H1 (cell line): ENCODE results near the gene TPPP. TPM values are rescaled to one million over a fixed set of nuclear protein-coding genes. Genes with fewer than 3 reads are reported as not detected.

ENCODE experiments used
- CTCF ChIA-PET: fragments of 300-600 bp; sonication (Branson Sonifier 250); formaldehyde crosslinking; loops from one replicate; lab custom pipeline; 2021; ENCODE audit not compliant: partially characterized antibody; lab: Charles Lee
- POLR2A ChIA-PET: fragments of 300-600 bp; sonication (Branson Sonifier 250); formaldehyde crosslinking; loops from one replicate; lab custom pipeline; 2021; ENCODE audit warnings: inconsistent platforms; ENCODE audit not compliant: partially characterized antibody; lab: Charles Lee
- DNase-seq, 2 experiments: peaks; one replicate each; pipeline versions ENCODE4 v3.0.0 to v3.0.0-alpha.2; 2010 to 2022; ENCODE audit warnings: low spot score in 2 of 2, low read depth in 1 of 2, mixed read lengths in 1 of 2
- FAIRE-seq: peaks from 2 replicates; lab custom pipeline; 2011; peaks lifted over from hg19 to GRCh38; lab: Jason Lieb, UNC
- H2AFZ ChIP-seq: 2 replicates; pipeline ENCODE4 v1.8.1; 2012; ENCODE audit warnings: low read length, inconsistent platforms
- H2AK5ac ChIP-seq: 2 replicates; pipeline ENCODE4 v1.6.1; 2013; ENCODE audit warnings: low read depth, low read length
- H2BK120ac ChIP-seq: replicated peaks from 2 replicates; pipeline ENCODE3; 2013; ENCODE audit warnings: low read depth, low read length, inconsistent platforms
- H2BK12ac ChIP-seq: 2 replicates; pipeline ENCODE4 v1.6.1; 2013; ENCODE audit warnings: low read depth, low read length
- H2BK15ac ChIP-seq: 2 replicates; pipeline ENCODE4 v1.6.1; 2013; ENCODE audit warnings: low read length
- H2BK20ac ChIP-seq: 2 replicates; pipeline ENCODE4 v1.6.1; 2013; ENCODE audit warnings: low read length
- H2BK5ac ChIP-seq: 2 replicates; pipeline ENCODE4 v1.6.1; 2013; ENCODE audit warnings: low read depth, low read length
- H3K14ac ChIP-seq: 2 replicates; pipeline ENCODE4 v1.6.1; 2013; ENCODE audit warnings: inconsistent platforms; ENCODE audit not compliant: insufficient read length
- H3K18ac ChIP-seq: 2 replicates; pipeline ENCODE4 v1.6.1; 2013; ENCODE audit warnings: low read length; ENCODE audit errors: extremely low read depth
- H3K23ac ChIP-seq: 2 replicates; pipeline ENCODE4 v1.6.1; 2013; ENCODE audit warnings: inconsistent platforms; ENCODE audit not compliant: insufficient read length
- H3K23me2 ChIP-seq: 2 replicates; pipeline ENCODE4 v1.6.1; 2013; ENCODE audit warnings: low read depth, low read length
- H3K27ac ChIP-seq: 2 replicates; pipeline ENCODE4 v1.6.1; 2011; ENCODE audit warnings: low read depth, low read length, inconsistent platforms
- H3K27me3 ChIP-seq, 4 experiments: replicated peaks in 1 of 4; 1 replicate in 1 of 4; 2 replicates in 3 of 4; pipeline versions ENCODE4 v1.6.1 to v1.8.1; 2011 to 2013; ENCODE audit warnings: low read length in 3 of 4, mild to moderate bottlenecking in 3 of 4, inconsistent platforms in 2 of 4, mixed read lengths in 2 of 4, moderate library complexity in 1 of 4; ENCODE audit not compliant: control insufficient read depth in 3 of 4, insufficient read depth in 3 of 4; ENCODE audit errors: extremely low read depth in 1 of 4
- H3K36me3 ChIP-seq, 4 experiments: 2 replicates each; pipeline versions ENCODE4 v1.6.1 to v1.8.1; 2011 to 2013; ENCODE audit warnings: mild to moderate bottlenecking in 4 of 4, low read length in 3 of 4, moderate library complexity in 2 of 4, control low read depth in 1 of 4, inconsistent platforms in 1 of 4; ENCODE audit not compliant: insufficient read depth in 4 of 4, control insufficient read depth in 2 of 4
- H3K4ac ChIP-seq: replicated peaks from 2 replicates; pipeline ENCODE3; 2013; ENCODE audit warnings: low read length, low read depth, mixed read lengths, inconsistent platforms; ENCODE audit not compliant: insufficient read length
- H3K4me1 ChIP-seq, 4 experiments: replicated peaks in 1 of 4; 1 replicate in 1 of 4; 2 replicates in 3 of 4; pipeline versions ENCODE4 v1.6.1 to v1.8.1; 2011 to 2013; ENCODE audit warnings: low read length in 3 of 4, inconsistent platforms in 2 of 4, mixed read lengths in 1 of 4; ENCODE audit not compliant: insufficient read depth in 4 of 4, control insufficient read depth in 3 of 4
- H3K4me2 ChIP-seq, 2 experiments: 2 replicates each; pipeline versions ENCODE4 v1.6.1 to v1.8.1; 2011 to 2013; ENCODE audit warnings: low read depth in 2 of 2, low read length in 2 of 2, control low read depth in 1 of 2, inconsistent platforms in 1 of 2, mild to moderate bottlenecking in 1 of 2; ENCODE audit not compliant: insufficient read depth in 1 of 2
- H3K4me3 ChIP-seq, 4 experiments: fragments of 200-600, 300-600 bp in 1 of 4; sonication (generic), shearing (Covaris generic), sonication (Bioruptor Twin) in 1 of 4; 2 replicates each; pipeline versions ENCODE4 v1.5.1 to v1.8.1; 2011 to 2016; ENCODE audit warnings: low read length in 4 of 4, low read depth in 3 of 4, control low read depth in 2 of 4, inconsistent platforms in 2 of 4, mild to moderate bottlenecking in 2 of 4, mixed read lengths in 1 of 4, moderate library complexity in 1 of 4; ENCODE audit not compliant: insufficient read depth in 2 of 4; ENCODE audit errors: extremely low read depth in 1 of 4
- H3K56ac ChIP-seq: replicated peaks from 2 replicates; pipeline ENCODE3; 2013; ENCODE audit warnings: low read depth, mild to moderate bottlenecking, mixed read lengths, low read length, inconsistent platforms; ENCODE audit not compliant: insufficient read length
- H3K79me1 ChIP-seq: 2 replicates; pipeline ENCODE4 v1.6.1; 2013; ENCODE audit warnings: low read depth, low read length, control low read depth
- H3K79me2 ChIP-seq, 2 experiments: 2 replicates each; pipeline versions ENCODE4 v1.6.1 to v1.8.1; 2012 to 2013; ENCODE audit warnings: low read length in 2 of 2, mild to moderate bottlenecking in 2 of 2, inconsistent platforms in 1 of 2; ENCODE audit not compliant: insufficient read depth in 2 of 2, control insufficient read depth in 1 of 2
- H3K9ac ChIP-seq, 4 experiments: replicated peaks in 1 of 4; 1 replicate in 1 of 4; 2 replicates in 3 of 4; pipeline versions ENCODE4 v1.6.1 to v1.8.1; 2011 to 2013; ENCODE audit warnings: low read depth in 3 of 4, low read length in 3 of 4, control low read depth in 2 of 4, mild to moderate bottlenecking in 2 of 4, moderate library complexity in 2 of 4, inconsistent platforms in 1 of 4; ENCODE audit errors: extremely low read depth in 1 of 4
- H3K9me3 ChIP-seq, 2 experiments: 2 replicates each; pipeline versions ENCODE4 v1.6.1 to v1.8.1; 2012 to 2013; ENCODE audit warnings: mild to moderate bottlenecking in 2 of 2, moderate library complexity in 2 of 2, control low read depth in 1 of 2, inconsistent platforms in 1 of 2, low read depth in 1 of 2, low read length in 1 of 2, mixed read lengths in 1 of 2; ENCODE audit not compliant: insufficient read depth in 2 of 2
- H4K20me1 ChIP-seq, 2 experiments: replicated peaks in 1 of 2; 2 replicates each; pipeline versions ENCODE3 to v1.8.1; 2011 to 2013; ENCODE audit warnings: inconsistent platforms in 2 of 2, low read length in 2 of 2, mild to moderate bottlenecking in 1 of 2; ENCODE audit not compliant: insufficient read depth in 2 of 2, control insufficient read depth in 1 of 2
- H4K5ac ChIP-seq: 2 replicates; pipeline ENCODE4 v1.6.1; 2013; ENCODE audit warnings: low read length, low read depth, mixed read lengths, inconsistent platforms; ENCODE audit not compliant: insufficient read length
- H4K8ac ChIP-seq: 2 replicates; pipeline ENCODE4 v1.8.0; 2013; ENCODE audit warnings: mild to moderate bottlenecking, moderate library complexity, low read length, inconsistent platforms; ENCODE audit not compliant: insufficient read depth; ENCODE audit errors: extremely low read depth
- H4K91ac ChIP-seq: replicated peaks from 2 replicates; pipeline ENCODE3; 2013; ENCODE audit warnings: low read length, mixed read lengths, inconsistent platforms; ENCODE audit not compliant: insufficient read length
- BRCA1 ChIP-seq: IDR thresholded peaks from 2 replicates; pipeline ENCODE4 v1.6.1; 2012; ENCODE audit warnings: low read depth, low read length, improper control_type of control experiment
- CEBPB ChIP-seq: IDR thresholded peaks from 2 replicates; pipeline ENCODE4 v1.6.1; 2012; ENCODE audit warnings: low read depth, low read length
- EGR1 ChIP-seq: IDR thresholded peaks from 2 replicates; pipeline ENCODE4 v1.6.1; 2011; ENCODE audit warnings: low read depth, low read length, borderline replicate concordance
- HDAC2 ChIP-seq, 2 experiments: fragments of 300-600 bp in 1 of 2; sonication (generic) in 1 of 2; IDR thresholded peaks; 2 replicates each; pipeline ENCODE4 v1.6.1; 2011 to 2012; ENCODE audit warnings: low read depth in 2 of 2, low read length in 2 of 2, mild to moderate bottlenecking in 2 of 2, moderate library complexity in 2 of 2, borderline replicate concordance in 1 of 2, inconsistent platforms in 1 of 2
- HDAC6 ChIP-seq: IDR thresholded peaks from one replicate; pipeline ENCODE4 v1.7.1; 2012; ENCODE audit warnings: low read depth, mild to moderate bottlenecking, inconsistent platforms, low read length, moderate library complexity
- KDM4A ChIP-seq: IDR thresholded peaks from one replicate; pipeline ENCODE4 v1.7.1; 2012; ENCODE audit warnings: low read depth, mild to moderate bottlenecking, moderate library complexity, low read length, inconsistent platforms; ENCODE audit not compliant: severe bottlenecking
- MAX ChIP-seq: IDR thresholded peaks from 2 replicates; pipeline ENCODE4 v1.6.1; 2012; ENCODE audit warnings: inconsistent platforms
- POLR2A ChIP-seq, 2 experiments: IDR thresholded peaks; 1 replicate in 1 of 2; 2 replicates in 1 of 2; pipeline ENCODE4 v1.6.1; 2011; ENCODE audit warnings: low read depth in 2 of 2, low read length in 2 of 2, mild to moderate bottlenecking in 2 of 2; ENCODE audit errors: control extremely low read depth in 1 of 2
- SAP30 ChIP-seq: fragments of 300-600 bp; sonication (generic); IDR thresholded peaks from 2 replicates; pipeline ENCODE4 v1.7.1; 2012; ENCODE audit warnings: low read length, moderate library complexity, mild to moderate bottlenecking, inconsistent platforms; ENCODE audit not compliant: insufficient read depth, insufficient replicate concordance
- TAF7 ChIP-seq: optimal IDR thresholded peaks from 2 replicates; pipeline ENCODE3; 2011; ENCODE audit warnings: low read depth, mild to moderate bottlenecking, inconsistent platforms, low read length, moderate library complexity, borderline replicate concordance
- YY1 ChIP-seq: IDR thresholded peaks from 2 replicates; pipeline ENCODE4 v1.6.1; 2011; ENCODE audit warnings: low read depth, mild to moderate bottlenecking, low read length
- WGBS, 2 experiments: shearing (Covaris generic) in 1 of 2; methylation state at CpG; one replicate each; pipeline versions ENCODE4 v1.1.6 to v1.1.7; 2013 to 2015; ENCODE audit warnings: low lambda C conversion rate in 2 of 2, mixed read lengths in 2 of 2, inconsistent platforms in 1 of 2, low coverage in 1 of 2, missing lambda C conversion rate in 1 of 2; ENCODE audit not compliant: insufficient replicate concordance in 2 of 2, insufficient coverage in 1 of 2, insufficient read length in 1 of 2; ENCODE audit errors: extremely low coverage in 1 of 2, missing lambda C conversion rate in 1 of 2; 5-methylcytosine and 5-hydroxymethylcytosine counted together
- polyA plus RNA-seq, 7 experiments: library from polyadenylated mRNA; depleted of rRNA in 3 of 7; stranded (reverse) in 5 of 7; unstranded in 2 of 7; fragments of >200 nt in 5 of 7; fragments of 200-250 nt in 2 of 7; gene quantifications; 1 replicate in 5 of 7; 2 replicates in 1 of 7; 4 replicates in 1 of 7; pipeline versions ENCODE4 v1.2.1 to v1.2.3, GENCODE V29; 2011 to 2013; ENCODE audit warnings: missing spikeins in 2 of 7, mixed read lengths in 2 of 7
- total RNA-seq: library from RNA; stranded (reverse); fragmentation: NEBNext Ultra II Directional; extraction: Animal tissue kit (Norgen Biotek cat#: 25700); gene quantifications from 2 replicates; pipeline ENCODE4 v1.2.1, GENCODE V29; 2021
- TF ChIP-seq, protein P1 (sequence below): IDR thresholded peaks from 2 replicates; pipeline ENCODE4 v1.6.1; 2011; ENCODE audit warnings: low read depth, mild to moderate bottlenecking, low read length; ENCODE audit not compliant: insufficient read depth

Gene TPPP
- total and polyA plus RNA-seq, 2 of the 8 experiments (the other 6 are each of a cell fraction or from before 2014, with no cell fraction given), result 0.36 to 0.93 TPM

GRCh38 chr5:666816-667498 is 26.2 kb downstream of the TPPP start:
- no peak for DNase-seq
- TF ChIP-seq TAF7 (no peak), MAX (no peak), SAP30 (no peak), KDM4A (no peak), BRCA1 (no peak), HDAC6 (no peak), EGR1 (no peak), CEBPB (no peak), POLR2A (IDR thresholded peaks at IDR 0.05; ENCODE audit: control extremely low read depth in 1 of 2, low read depth in 2 of 2, low read length in 2 of 2) (no peak), HDAC2 (IDR thresholded peaks at IDR 0.05; ENCODE audit: borderline replicate concordance in 1 of 2, low read depth in 2 of 2, low read length in 2 of 2) (no peak), YY1 (no peak)
- TF ChIP-seq, protein P1, sequence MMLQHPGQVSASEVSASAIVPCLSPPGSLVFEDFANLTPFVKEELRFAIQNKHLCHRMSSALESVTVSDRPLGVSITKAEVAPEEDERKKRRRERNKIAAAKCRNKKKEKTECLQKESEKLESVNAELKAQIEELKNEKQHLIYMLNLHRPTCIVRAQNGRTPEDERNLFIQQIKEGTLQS, result no peak

More at GRCh38 chr5:666816-667498, 26.2 kb downstream of the TPPP start:
- no peak overlapping the region for H2BK15ac ChIP-seq
- H2AFZ ChIP-seq, result no peak overlapping the region
- H2BK120ac ChIP-seq, result no peak overlapping the region
- no peak overlapping the region for H3K23ac ChIP-seq
- H2BK5ac ChIP-seq, result no peak overlapping the region
- H3K36me3 ChIP-seq, result peaks cover 3 to 28% (median 6%) of the 10 kb centered on the region in 4 experiments; a peak in 6 of 8 replicates
- peaks cover 11 to 19% of the 10 kb centered on the region in 2 experiments for H4K20me1 ChIP-seq
- no peak overlapping the region for H4K5ac ChIP-seq
- no peak overlapping the region for H3K14ac ChIP-seq
- H4K91ac ChIP-seq, result no peak overlapping the region
- ChIA-PET POLR2A (interaction anchor here (1.4 to 1.8 kb wide), 2 partner anchors 9 to 14 kb away, joined by 5 to 6 read pairs; no protein-coding TSS in a partner anchor), CTCF (interaction anchor here (1.0 kb wide), 1 partner anchor 13 kb away, joined by 3 read pairs; no protein-coding TSS in a partner anchor)
- H3K4me3 ChIP-seq, result no peak overlapping the region
- 93% methylated on average over 13 of the region's 13 CpGs; no CpG with 5 or more reads in 1 of the 2 experiments for WGBS, 2 experiments
- peaks cover 4% of the 10 kb centered on the region; the same call in 1 of the 2 replicates for H3K79me1 ChIP-seq
- no peaks in the 10 kb centered on the region for H3K27me3 ChIP-seq
- no peak overlapping the region for H3K56ac ChIP-seq
- H3K9me3 ChIP-seq, result no peaks in the 10 kb centered on the region
- no peak for FAIRE-seq
- H2BK12ac ChIP-seq, result no peak overlapping the region
- no peaks in the 10 kb centered on the region for H3K23me2 ChIP-seq
- no peak overlapping the region for H2AK5ac ChIP-seq
- no peak overlapping the region for H4K8ac ChIP-seq
- no peak overlapping the region for H2BK20ac ChIP-seq
- no peak overlapping the region for H3K4ac ChIP-seq
- peaks cover 0 to 11% (median under 1%) of the 10 kb centered on the region in 4 experiments; a peak in 3 of 7 replicates for H3K4me1 ChIP-seq
- no peak overlapping the region for H3K18ac ChIP-seq
- H3K27ac ChIP-seq, result no peak overlapping the region
- no peak overlapping the region for H3K4me2 ChIP-seq
- no peaks in the 10 kb centered on the region for H3K79me2 ChIP-seq
- H3K9ac ChIP-seq, result no peak overlapping the region
